Pancreas (tissue), 10 donors: Measurements from ENCODE around the gene RABGAP1L. TPM values are rescaled to one million over a fixed set of nuclear protein-coding genes. Genes with fewer than 3 reads are reported as not detected.
"Not testable (repeated sequence)": the region's sequence is repeated elsewhere in the genome, so short reads cannot be mapped to it uniquely, and the experiment has no call there.

Experiments
- ATAC-seq, 4 donors: fragments of 200-7000 bp; cut with Tn5 transposase; one replicate each; pipeline versions ENCODE4 v1.8.0 to v1.9.1; 2020; ENCODE audit warnings: mild to moderate bottlenecking in 4 of 4, moderate library complexity in 4 of 4
- DNase-seq, 6 donors: peaks; one replicate each; pipeline ENCODE4 v3.0.0-alpha.2; 2020
- FAIRE-seq: peaks from 2 replicates; lab custom pipeline; 2012; peaks lifted over from hg19 to GRCh38; lab: Jason Lieb, UNC
- H3K27ac ChIP-seq, 4 donors: fragments of 200-600 bp; sonication (generic); 1 replicate in 3 of 4; 2 replicates in 1 of 4; pipeline versions ENCODE4 v1.5.0 to v1.8.0; 2020
- H3K27me3 ChIP-seq, 4 donors: fragments of 200-600 bp; one replicate each; pipeline ENCODE4 v1.8.0; 2021
- H3K36me3 ChIP-seq, 3 donors: fragments of 200-600 bp; sonication (generic) in 1 of 3; one replicate each; pipeline versions ENCODE4 v1.5.0 to v1.8.0; 2020 to 2021
- H3K4me1 ChIP-seq, 3 donors: fragments of 200-600 bp; one replicate each; pipeline ENCODE4 v1.8.0; 2021
- H3K4me3 ChIP-seq, 4 donors: fragments of 200-600 bp; sonication (generic) in 2 of 4; one replicate each; pipeline versions ENCODE4 v1.5.0 to v1.8.0; 2020 to 2021
- H3K9me3 ChIP-seq, 4 donors: fragments of 200-600 bp; one replicate each; pipeline ENCODE4 v1.8.0; 2021
- WGBS, 2 donors: extraction: QIAGEN DNeasy Blood & Tissue Kit; methylation state at CpG; one replicate each; pipeline ENCODE4 v1.1.7; 2013; 5-methylcytosine and 5-hydroxymethylcytosine counted together
- intact Hi-C, 3 donors: fragments of 100-400 bp; cut with DNase I; formaldehyde crosslinking; loops; one replicate each; pipeline versions ENCODE4 v1.11.1 to v1.14.2; 2022
- polyA plus RNA-seq, 2 donors: library from polyadenylated mRNA; stranded (reverse); fragments of 200-250 nt; gene quantifications; one replicate each; pipeline ENCODE4 v1.2.3, GENCODE V29; 2013
- total RNA-seq, 6 donors: library from RNA; stranded (reverse); fragmentation: NEBNext Ultra II Directional in 4 of 6; extraction: Animal tissue kit (Norgen Biotek cat#: 25700) in 4 of 6; gene quantifications; one replicate each; pipeline versions ENCODE4 v1.2.1 to v1.2.4, GENCODE V29; 2021 to 2023
- TF ChIP-seq, protein P1 (sequence below), 4 donors: fragments of 200-600 bp; sonication (generic) in 3 of 4; IDR thresholded peaks; one replicate each; pipeline versions ENCODE4 v1.5.0 to v1.8.0; 2021; ENCODE audit warnings: antibody characterized with exemption in 4 of 4
- donor health status: healthy with polysubstance abuse.
- donor health status: DM: no; HTN: no; CAD: no; lungs with moderate emphysema.
- donor health status: DM: no; HTN: no; CAD: no.
- donor health status: control.
- donor health status: control.
- donor health status: Bipolar disorder and iron deficiency.
- donor health status: DM: yes; HTN: yes; CAD: no.
- donor health status: DM: no; HTN: no; CAD: no.
- donor health status: DM: no; HTN: no; CAD: no.
- donor health status: DM: yes; HTN: yes; CAD: no.

The RABGAP1L gene
- total and polyA plus RNA-seq, 8 donors = 13.9 to 64.8 (median 36.1) TPM

DNA sequence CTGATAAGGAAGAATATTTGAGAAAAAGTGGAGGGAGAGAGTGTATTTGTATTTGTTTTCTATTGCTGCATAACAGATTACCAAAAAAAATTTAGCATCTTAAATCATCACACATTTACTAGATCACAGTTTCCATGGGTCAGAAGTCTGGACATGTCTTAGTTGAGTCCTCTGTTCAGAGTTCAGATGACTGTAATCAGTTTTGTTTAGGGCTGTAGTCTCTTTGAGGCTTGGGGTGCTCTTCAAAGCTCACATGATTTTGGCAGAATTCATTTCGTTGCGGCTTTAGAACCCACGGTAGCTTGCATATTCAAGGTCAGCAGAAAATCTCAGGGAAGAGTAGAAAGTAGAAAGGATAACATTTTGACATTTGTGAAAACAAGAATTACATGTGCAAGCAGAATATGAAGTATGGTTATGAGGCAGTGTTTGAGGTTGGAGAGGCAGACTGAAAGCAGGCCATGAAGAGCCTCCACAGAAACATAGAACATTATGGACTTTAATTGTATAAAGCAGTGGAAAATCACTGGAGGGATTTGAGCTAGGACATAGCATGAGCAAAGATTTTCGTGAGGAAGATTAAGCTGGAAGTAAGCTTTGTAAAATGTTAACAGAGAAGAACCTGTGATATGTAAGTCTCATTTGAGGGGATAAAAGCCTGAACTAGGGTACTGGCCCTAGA is 177.8 kb downstream of the RABGAP1L start:
- H3K4me1 ChIP-seq = no peaks in the 10 kb centered on the region
- DNase-seq (no peak), FAIRE-seq (no peak), ATAC-seq (no peak)
- no peaks in the 10 kb centered on the region for H3K27me3 ChIP-seq
- intact Hi-C loops = no loop called here
- no peaks in the 10 kb centered on the region for H3K9me3 ChIP-seq
- TF ChIP-seq, protein P1, sequence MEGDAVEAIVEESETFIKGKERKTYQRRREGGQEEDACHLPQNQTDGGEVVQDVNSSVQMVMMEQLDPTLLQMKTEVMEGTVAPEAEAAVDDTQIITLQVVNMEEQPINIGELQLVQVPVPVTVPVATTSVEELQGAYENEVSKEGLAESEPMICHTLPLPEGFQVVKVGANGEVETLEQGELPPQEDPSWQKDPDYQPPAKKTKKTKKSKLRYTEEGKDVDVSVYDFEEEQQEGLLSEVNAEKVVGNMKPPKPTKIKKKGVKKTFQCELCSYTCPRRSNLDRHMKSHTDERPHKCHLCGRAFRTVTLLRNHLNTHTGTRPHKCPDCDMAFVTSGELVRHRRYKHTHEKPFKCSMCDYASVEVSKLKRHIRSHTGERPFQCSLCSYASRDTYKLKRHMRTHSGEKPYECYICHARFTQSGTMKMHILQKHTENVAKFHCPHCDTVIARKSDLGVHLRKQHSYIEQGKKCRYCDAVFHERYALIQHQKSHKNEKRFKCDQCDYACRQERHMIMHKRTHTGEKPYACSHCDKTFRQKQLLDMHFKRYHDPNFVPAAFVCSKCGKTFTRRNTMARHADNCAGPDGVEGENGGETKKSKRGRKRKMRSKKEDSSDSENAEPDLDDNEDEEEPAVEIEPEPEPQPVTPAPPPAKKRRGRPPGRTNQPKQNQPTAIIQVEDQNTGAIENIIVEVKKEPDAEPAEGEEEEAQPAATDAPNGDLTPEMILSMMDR (IDR thresholded peaks at IDR 0.05) = no peak
- 76 to 82% methylated on average over 4 of the region's 4 CpGs for WGBS, 2 donors
- H3K27ac ChIP-seq = no peak overlapping the region
- H3K4me3 ChIP-seq = no peak overlapping the region
- H3K36me3 ChIP-seq = no peaks in the 10 kb centered on the region

GRCh38 chr1:174340404-174340803 is 181.1 kb downstream of the RABGAP1L start:
- ATAC-seq, H3K9me3 ChIP-seq, H3K36me3 ChIP-seq, H3K27ac ChIP-seq, H3K4me1 ChIP-seq, intact Hi-C loops, FAIRE-seq, DNase-seq, H3K27me3 ChIP-seq, H3K4me3 ChIP-seq: not testable (repeated sequence)
- 93 to 97% methylated on average over 1 of the region's 1 CpG for WGBS, 2 donors

GRCh38 chr1:174344162-174344561 is 184.8 kb downstream of the RABGAP1L start:
- no peaks in the 10 kb centered on the region for H3K4me1 ChIP-seq
- H3K27me3 ChIP-seq = no peaks in the 10 kb centered on the region
- 89 to 93% methylated on average over 3 of the region's 3 CpGs for WGBS, 2 donors
- no peak overlapping the region for H3K4me3 ChIP-seq
- ATAC-seq = no peak
- H3K36me3 ChIP-seq = no peaks in the 10 kb centered on the region
- TF ChIP-seq, protein P1 (IDR thresholded peaks at IDR 0.05) = no peak
- no peak overlapping the region for H3K27ac ChIP-seq
- no peaks in the 10 kb centered on the region for H3K9me3 ChIP-seq
- no peak for FAIRE-seq
- intact Hi-C loops = no loop called here
- no peak for DNase-seq

DNA sequence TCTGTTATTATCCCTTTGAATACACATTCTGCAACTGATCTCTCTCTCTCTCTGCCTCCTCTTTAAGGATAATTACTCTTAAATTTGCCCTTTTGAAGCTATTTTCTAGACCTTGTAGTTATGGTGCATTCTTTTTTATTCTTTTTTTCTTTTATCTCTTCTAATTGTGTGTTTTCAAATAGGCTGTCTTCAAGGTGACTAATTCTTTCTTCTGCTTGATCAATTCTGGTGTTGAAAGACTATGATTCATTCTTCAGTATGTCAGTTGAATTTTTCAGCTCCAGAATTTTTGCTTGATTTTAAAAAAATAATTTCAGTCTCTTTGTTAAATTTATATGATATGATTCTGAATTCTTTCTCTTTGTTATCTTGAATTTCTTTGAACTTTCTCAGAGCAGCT is 192.8 kb downstream of the RABGAP1L start:
- TF ChIP-seq, protein P1 (IDR thresholded peaks at IDR 0.05) = no peak
- no peak for FAIRE-seq
- no peak for DNase-seq
- Histone ChIP-seq H3K4me1 (no peaks in the 10 kb centered on the region), H3K27ac (no peak overlapping the region), H3K9me3 (no peaks in the 10 kb centered on the region), H3K4me3 (no peak overlapping the region), H3K27me3 (no peaks in the 10 kb centered on the region), H3K36me3 (no peaks in the 10 kb centered on the region)
- no peak for ATAC-seq
- intact Hi-C loops = no loop called here

GRCh38 chr1:174352883-174353608 is 193.7 kb downstream of the RABGAP1L start:
- Histone ChIP-seq H3K4me3 (no peak overlapping the region), H3K27ac (no peak overlapping the region), H3K36me3 (no peaks in the 10 kb centered on the region), H3K4me1 (no peaks in the 10 kb centered on the region), H3K27me3 (no peaks in the 10 kb centered on the region), H3K9me3 (no peaks in the 10 kb centered on the region)
- DNase-seq (no peak), ATAC-seq (no peak), FAIRE-seq (no peak)
- 93 to 94% methylated on average over 3 of the region's 3 CpGs for WGBS, 2 donors
- TF ChIP-seq, protein P1 (IDR thresholded peaks at IDR 0.05) = no peak
- intact Hi-C loops = no loop called here
